H9 (cell line): ENCODE measurements around the gene CORO1C. TPM values are rescaled to one million over a fixed set of nuclear protein-coding genes. Genes with fewer than 3 reads are reported as not detected.

Experiments
- DNase-seq: peaks from one replicate; pipeline ENCODE4 v3.0.0-alpha.2; 2017
- H2AFZ ChIP-seq: one replicate; pipeline ENCODE4 v1.6.1; 2013; ENCODE audit warnings: mild to moderate bottlenecking, low read length, control low read depth, moderate library complexity
- H2AK5ac ChIP-seq: 2 replicates; pipeline ENCODE4 v1.6.1; 2013; ENCODE audit warnings: low read length, control low read depth, mixed read lengths; ENCODE audit not compliant: insufficient read length
- H2BK120ac ChIP-seq: one replicate; pipeline ENCODE4 v1.6.1; 2013; ENCODE audit warnings: low read depth, mild to moderate bottlenecking, low read length, control low read depth, inconsistent platforms; ENCODE audit not compliant: poor library complexity, severe bottlenecking
- H2BK12ac ChIP-seq: 2 replicates; pipeline ENCODE4 v1.6.1; 2013; ENCODE audit warnings: low read length, control low read depth, mixed read lengths, low read depth; ENCODE audit not compliant: insufficient read length
- H2BK15ac ChIP-seq: 2 replicates; pipeline ENCODE4 v1.6.1; 2013; ENCODE audit warnings: low read depth, low read length, control low read depth
- H2BK20ac ChIP-seq: one replicate; pipeline ENCODE4 v1.6.1; 2013; ENCODE audit warnings: low read depth, mild to moderate bottlenecking, low read length, control low read depth, inconsistent platforms; ENCODE audit not compliant: poor library complexity, severe bottlenecking
- H2BK5ac ChIP-seq: 2 replicates; pipeline ENCODE4 v1.6.1; 2013; ENCODE audit warnings: low read length, control low read depth, mixed read lengths; ENCODE audit not compliant: insufficient read length
- H3K14ac ChIP-seq: 2 replicates; pipeline ENCODE4 v1.6.1; 2013; ENCODE audit warnings: low read length, control low read depth; ENCODE audit not compliant: insufficient read depth
- H3K18ac ChIP-seq: 2 replicates; pipeline ENCODE4 v1.6.1; 2013; ENCODE audit warnings: low read depth, mild to moderate bottlenecking, mixed read lengths, low read length, control low read depth; ENCODE audit not compliant: insufficient read length
- H3K23ac ChIP-seq: 2 replicates; pipeline ENCODE4 v1.6.1; 2013; ENCODE audit warnings: low read length, control low read depth, mixed read lengths, low read depth; ENCODE audit not compliant: insufficient read length
- H3K23me2 ChIP-seq: 2 replicates; pipeline ENCODE4 v1.6.1; 2013; ENCODE audit warnings: low read depth, mild to moderate bottlenecking, mixed read lengths, low read length, control low read depth; ENCODE audit not compliant: insufficient read length, poor library complexity, severe bottlenecking
- H3K27ac ChIP-seq: 2 replicates; pipeline ENCODE4 v1.5.1; 2013; ENCODE audit warnings: low read length, control low read depth, mixed read lengths, low read depth; ENCODE audit not compliant: insufficient read length
- H3K27me3 ChIP-seq: 2 replicates; pipeline ENCODE4 v1.6.1; 2013; ENCODE audit warnings: low read length, control low read depth, inconsistent platforms; ENCODE audit not compliant: insufficient read depth
- H3K4ac ChIP-seq: 2 replicates; pipeline ENCODE4 v1.6.1; 2013; ENCODE audit warnings: low read depth, mild to moderate bottlenecking, control low read depth, inconsistent platforms, low read length, moderate library complexity
- H3K4me1 ChIP-seq: 2 replicates; pipeline ENCODE4 v1.6.1; 2013; ENCODE audit warnings: low read length, control low read depth, inconsistent platforms; ENCODE audit not compliant: insufficient read depth
- H3K4me2 ChIP-seq: 2 replicates; pipeline ENCODE4 v1.6.1; 2013; ENCODE audit warnings: low read length, control low read depth, mixed read lengths; ENCODE audit not compliant: insufficient read length, insufficient read depth
- H3K56ac ChIP-seq: 2 replicates; pipeline ENCODE4 v1.6.1; 2013; ENCODE audit warnings: low read depth, mild to moderate bottlenecking, mixed read lengths, low read length, control low read depth; ENCODE audit not compliant: insufficient read length
- H3K79me1 ChIP-seq: 2 replicates; pipeline ENCODE4 v1.6.1; 2013; ENCODE audit warnings: low read depth, mild to moderate bottlenecking, moderate library complexity, low read length, control low read depth, inconsistent platforms; ENCODE audit not compliant: insufficient read depth, poor library complexity, severe bottlenecking
- H3K79me2 ChIP-seq: 2 replicates; pipeline ENCODE4 v1.6.1; 2013; ENCODE audit warnings: low read length, control low read depth, inconsistent platforms; ENCODE audit not compliant: insufficient read depth
- H3K9ac ChIP-seq: 2 replicates; pipeline ENCODE4 v1.6.1; 2013; ENCODE audit warnings: low read length, control low read depth, mixed read lengths; ENCODE audit not compliant: insufficient read length; ENCODE audit errors: extremely low read depth
- H3K9me3 ChIP-seq: one replicate; pipeline ENCODE4 v1.6.1; 2013; ENCODE audit warnings: low read depth, low read length, inconsistent platforms; ENCODE audit not compliant: control insufficient read depth
- H3T11ph ChIP-seq: one replicate; pipeline ENCODE4 v1.6.1; 2013; ENCODE audit warnings: mild to moderate bottlenecking, low read length, control low read depth, inconsistent platforms
- H4K20me1 ChIP-seq: one replicate; pipeline ENCODE4 v1.6.1; 2013; ENCODE audit not compliant: control insufficient read depth, insufficient read length, insufficient read depth
- H4K5ac ChIP-seq: 2 replicates; pipeline ENCODE4 v1.6.1; 2013; ENCODE audit warnings: low read depth, mild to moderate bottlenecking, mixed read lengths, low read length, control low read depth; ENCODE audit not compliant: insufficient read length
- H4K8ac ChIP-seq: replicated peaks from 2 replicates; pipeline ENCODE4 v1.6.1; 2013; ENCODE audit warnings: low read length, control low read depth, mixed read lengths, low read depth; ENCODE audit not compliant: insufficient read length
- H4K91ac ChIP-seq: 2 replicates; pipeline ENCODE4 v1.6.1; 2013; ENCODE audit warnings: low read depth, mild to moderate bottlenecking, moderate library complexity, mixed read lengths, low read length, control low read depth; ENCODE audit not compliant: insufficient read length
- H3K27ac Mint-ChIP-seq, 3 experiments: 2 replicates in 2 of 3; 3 replicates in 1 of 3; pipeline ENCODE4 v1.8.0; 2020 to 2021; ENCODE audit warnings: mixed read lengths in 3 of 3, mild to moderate bottlenecking in 1 of 3, moderate library complexity in 1 of 3
- H3K27me3 Mint-ChIP-seq: 2 replicates; pipeline ENCODE4 v1.8.0; 2021; ENCODE audit warnings: low read depth, mild to moderate bottlenecking, moderate library complexity, mixed read lengths
- H3K36me3 Mint-ChIP-seq, 3 experiments: 2 replicates in 2 of 3; 3 replicates in 1 of 3; pipeline ENCODE4 v1.8.0; 2020 to 2021; ENCODE audit warnings: low read depth in 3 of 3, mixed read lengths in 3 of 3; ENCODE audit not compliant: insufficient read depth in 1 of 3
- H3K4me1 Mint-ChIP-seq, 2 experiments: 2 replicates each; pipeline ENCODE4 v1.8.0; 2020; ENCODE audit warnings: mixed read lengths in 2 of 2
- H3K4me3 Mint-ChIP-seq, 2 experiments: 2 replicates in 1 of 2; 3 replicates in 1 of 2; pipeline ENCODE4 v1.8.0; 2020 to 2021; ENCODE audit warnings: mild to moderate bottlenecking in 2 of 2, mixed read lengths in 2 of 2, moderate library complexity in 1 of 2
- H3K9me3 Mint-ChIP-seq, 2 experiments: 2 replicates in 1 of 2; 3 replicates in 1 of 2; pipeline ENCODE4 v1.8.0; 2020; ENCODE audit warnings: mild to moderate bottlenecking in 2 of 2, mixed read lengths in 2 of 2, moderate library complexity in 1 of 2
- WGBS: extraction: QIAGEN DNeasy Blood & Tissue Kit; methylation state at CpG from one replicate; pipeline ENCODE4 v1.1.7; 2013; ENCODE audit warnings: missing lambda C conversion rate, low lambda C conversion rate, mixed read lengths; ENCODE audit not compliant: insufficient read length; ENCODE audit errors: extremely low coverage; 5-methylcytosine and 5-hydroxymethylcytosine counted together
- total RNA-seq: library from RNA; stranded (reverse); gene quantifications from 2 replicates; pipeline ENCODE4 v1.2.1, GENCODE V29; 2021
- TF ChIP-seq, protein P1 (sequence below): fragments of 200-600 bp; sonication (generic); conservative IDR thresholded peaks from 3 replicates; pipeline ENCODE4 v1.8.0; 2021; ENCODE audit warnings: antibody characterized with exemption, mild to moderate bottlenecking

Gene CORO1C
- total RNA-seq, 1 experiment from 2014 or later = 154 TPM

DNA sequence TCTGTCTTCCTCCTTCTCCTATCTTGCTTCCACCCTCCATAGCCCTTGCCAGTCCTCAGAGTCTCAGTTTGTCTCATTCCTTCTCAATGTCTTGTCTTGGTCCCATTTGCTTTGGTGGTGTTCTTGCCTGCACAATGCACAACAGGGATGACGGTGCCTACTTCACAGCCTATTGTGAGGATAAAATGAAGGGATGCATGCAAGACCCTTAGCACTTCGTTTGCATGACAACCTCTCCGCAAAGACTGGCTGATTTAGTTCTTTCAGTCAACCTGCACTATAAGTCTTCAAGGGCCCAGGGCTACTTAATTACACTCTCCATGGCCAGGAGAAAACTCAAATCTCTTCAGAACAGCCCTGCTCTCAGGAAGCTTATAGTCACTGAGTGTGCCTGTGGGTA lies 106.1 kb downstream of the CORO1C start:
- Histone ChIP-seq H4K91ac (no peak overlapping the region), H3T11ph (no peak overlapping the region), H3K27ac (no peak overlapping the region), H3K27me3 (no peaks in the 10 kb centered on the region), H3K4me2 (no peak overlapping the region), H3K79me2 (no peaks in the 10 kb centered on the region), H3K23ac (no peak overlapping the region), H2AK5ac (no peak overlapping the region), H3K14ac (no peak overlapping the region), H2BK15ac (no peak overlapping the region), H2AFZ (no peak overlapping the region), H2BK120ac (no peak overlapping the region), H2BK20ac (no peak overlapping the region), H3K4ac (no peak overlapping the region), H3K4me1 (peaks cover 3% of the 10 kb centered on the region; the same call in 1 of the 2 replicates), H3K9me3 (no peaks in the 10 kb centered on the region), H4K8ac (no peak overlapping the region), H3K9ac (no peak overlapping the region), H4K20me1 (no peaks in the 10 kb centered on the region), H3K18ac (no peak overlapping the region), H4K5ac (no peak overlapping the region), H2BK5ac (no peak overlapping the region), H3K23me2 (no peaks in the 10 kb centered on the region), H2BK12ac (no peak overlapping the region), H3K79me1 (no peaks in the 10 kb centered on the region), H3K56ac (no peak overlapping the region)
- Mint-ChIP-seq H3K4me1 (peaks cover 25 to 34% of the 10 kb centered on the region in 2 experiments), H3K27ac (peak overlapping the region in 1 of 3 experiments; percentile 3; a peak in 1 of 7 replicates), H3K36me3 (peaks cover 0 to 2% (median 0%) of the 10 kb centered on the region in 3 experiments; a peak in 2 of 7 replicates), H3K27me3 (no peaks in the 10 kb centered on the region), H3K9me3 (no peaks in the 10 kb centered on the region; a peak in 2 of 5 replicates), H3K4me3 (no peak overlapping the region)
- no CpG with 5 or more reads among the region's 3 CpGs for WGBS
- TF ChIP-seq, protein P1, sequence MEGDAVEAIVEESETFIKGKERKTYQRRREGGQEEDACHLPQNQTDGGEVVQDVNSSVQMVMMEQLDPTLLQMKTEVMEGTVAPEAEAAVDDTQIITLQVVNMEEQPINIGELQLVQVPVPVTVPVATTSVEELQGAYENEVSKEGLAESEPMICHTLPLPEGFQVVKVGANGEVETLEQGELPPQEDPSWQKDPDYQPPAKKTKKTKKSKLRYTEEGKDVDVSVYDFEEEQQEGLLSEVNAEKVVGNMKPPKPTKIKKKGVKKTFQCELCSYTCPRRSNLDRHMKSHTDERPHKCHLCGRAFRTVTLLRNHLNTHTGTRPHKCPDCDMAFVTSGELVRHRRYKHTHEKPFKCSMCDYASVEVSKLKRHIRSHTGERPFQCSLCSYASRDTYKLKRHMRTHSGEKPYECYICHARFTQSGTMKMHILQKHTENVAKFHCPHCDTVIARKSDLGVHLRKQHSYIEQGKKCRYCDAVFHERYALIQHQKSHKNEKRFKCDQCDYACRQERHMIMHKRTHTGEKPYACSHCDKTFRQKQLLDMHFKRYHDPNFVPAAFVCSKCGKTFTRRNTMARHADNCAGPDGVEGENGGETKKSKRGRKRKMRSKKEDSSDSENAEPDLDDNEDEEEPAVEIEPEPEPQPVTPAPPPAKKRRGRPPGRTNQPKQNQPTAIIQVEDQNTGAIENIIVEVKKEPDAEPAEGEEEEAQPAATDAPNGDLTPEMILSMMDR = no peak
- DNase-seq = no peak
